ENCODE results near the gene DAGLA. TPM values are rescaled to one million over a fixed set of nuclear protein-coding genes. Genes with fewer than 3 reads are reported as not detected.

DAGLA gene
- total and polyA plus RNA-seq, 10 donors, result 0.27 to 5.0 (median 3.3) TPM

- no peaks in the 10 kb centered on the region for H3K36me3 ChIP-seq
- no peak overlapping the region for H3K4me3 ChIP-seq
- H3K9me3 ChIP-seq, result no peaks in the 10 kb centered on the region
- TF ChIP-seq CTCF (IDR thresholded peaks at IDR 0.05 in 8 of 11, conservative IDR thresholded peaks at IDR 0.05 in 3 of 11) (no peak), POLR2AphosphoS5 (IDR thresholded peaks at IDR 0.05) (no peak), POLR2A (IDR thresholded peaks at IDR 0.05) (no peak)
- H3K4me1 ChIP-seq, result peaks cover 0 to 39% (median 3%) of the 10 kb centered on the region in 6 donors
- no peak overlapping the region for H3K27ac ChIP-seq
- DNase-seq, result no peak
- 35 to 62% (median 49%) methylated on average over 4 to 5 of the region's 5 CpGs for WGBS, 5 donors
- intact Hi-C loops (cut with DNase I; ENCODE audit: low total_unique reads), result no loop called here
- peaks cover 0 to 10% (median 0%) of the 10 kb centered on the region in 7 donors for H3K27me3 ChIP-seq (replicated peaks in 1 of 7)
Measured at GRCh38 chr11:61713906-61714305, 33.7 kb downstream of the DAGLA start.

GRCh38 chr11:61714316-61714715 lies 34.1 kb downstream of the DAGLA start:
- H3K27me3 ChIP-seq (replicated peaks in 1 of 7), result peaks cover 0 to 10% (median 0%) of the 10 kb centered on the region in 7 donors
- H3K4me1 ChIP-seq, result peaks cover 0 to 39% (median 3%) of the 10 kb centered on the region in 6 donors
- 66 to 84% (median 75%) methylated on average over 6 of the region's 6 CpGs for WGBS, 5 donors
- intact Hi-C loops (cut with DNase I; ENCODE audit: low total_unique reads), result no loop called here
- no peak overlapping the region for H3K27ac ChIP-seq
- TF ChIP-seq POLR2A (IDR thresholded peaks at IDR 0.05) (no peak), CTCF (IDR thresholded peaks at IDR 0.05 in 8 of 11, conservative IDR thresholded peaks at IDR 0.05 in 3 of 11) (no peak), POLR2AphosphoS5 (IDR thresholded peaks at IDR 0.05) (no peak)
- H3K36me3 ChIP-seq, result no peaks in the 10 kb centered on the region
- H3K4me3 ChIP-seq, result no peak overlapping the region
- DNase-seq, result no peak
- no peaks in the 10 kb centered on the region for H3K9me3 ChIP-seq

GRCh38 chr11:61714916-61715315 lies 34.7 kb downstream of the DAGLA start:
- 93 to 97% (median 94%) methylated on average over 5 of the region's 5 CpGs for WGBS, 5 donors
- peaks cover 0 to 39% (median 3%) of the 10 kb centered on the region in 6 donors for H3K4me1 ChIP-seq
- no peaks in the 10 kb centered on the region for H3K9me3 ChIP-seq
- peaks cover 0 to 10% (median 0%) of the 10 kb centered on the region in 7 donors for H3K27me3 ChIP-seq (replicated peaks in 1 of 7)
- H3K27ac ChIP-seq, result no peak overlapping the region
- DNase-seq, result no peak
- intact Hi-C loops (cut with DNase I; ENCODE audit: low total_unique reads), result no loop called here
- TF ChIP-seq POLR2AphosphoS5 (IDR thresholded peaks at IDR 0.05) (no peak), CTCF (IDR thresholded peaks at IDR 0.05 in 8 of 11, conservative IDR thresholded peaks at IDR 0.05 in 3 of 11) (no peak), POLR2A (IDR thresholded peaks at IDR 0.05) (no peak)
- no peaks in the 10 kb centered on the region for H3K36me3 ChIP-seq
- H3K4me3 ChIP-seq, result no peak overlapping the region

GRCh38 chr11:61715867-61716266 lies 35.7 kb downstream of the DAGLA start:
- intact Hi-C loops (cut with DNase I; ENCODE audit: low total_unique reads), result no loop called here
- no peaks in the 10 kb centered on the region for H3K36me3 ChIP-seq
- H3K27me3 ChIP-seq (replicated peaks in 1 of 7), result peaks cover 0 to 10% (median 0%) of the 10 kb centered on the region in 7 donors
- DNase-seq, result no peak
- H3K27ac ChIP-seq, result peak overlapping the region in 3 of 8 donors; percentile 15 to 63 (median 45)
- H3K9me3 ChIP-seq, result no peaks in the 10 kb centered on the region
- TF ChIP-seq POLR2AphosphoS5 (IDR thresholded peaks at IDR 0.05), result no peak
- no peak for TF ChIP-seq CTCF (IDR thresholded peaks at IDR 0.05 in 8 of 11, conservative IDR thresholded peaks at IDR 0.05 in 3 of 11)
- TF ChIP-seq POLR2A (IDR thresholded peaks at IDR 0.05), result no peak
- H3K4me1 ChIP-seq, result peaks cover 0 to 39% (median 3%) of the 10 kb centered on the region in 6 donors
- WGBS, 5 donors, result 49 to 74% (median 71%) methylated on average over 4 of the region's 4 CpGs
- H3K4me3 ChIP-seq, result no peak overlapping the region
